ENCODE measurements around the gene TCF25.
A peak's percentile ranks its signal among the peaks of the same experiment; 100 is the strongest.
"Not testable (repeated sequence)": the region's sequence is repeated elsewhere in the genome, so short reads cannot be mapped to it uniquely, and the experiment has no call there.

Gene TCF25

GRCh38 chr16:89921702-89922476 is 48.5 kb downstream of the TCF25 start:
- peak; percentile 39 to 53 for DNase-seq

- peak; percentile 61 to 64 for DNase-seq
These were observed 49.1 kb downstream of the TCF25 start for GRCh38 chr16:89922477-89922883.

- DNase-seq = peak; percentile 67 to 74
These were observed 49.7 kb downstream of the TCF25 start, which contains the start of gene TUBB3 for GRCh38 chr16:89922884-89923639. TUBB3 (plus strand) TSS chr16:89923342; CDS start chr16:89923402, 60 bp downstream.

- no peak for DNase-seq
These were observed 50.4 kb downstream of the TCF25 start for GRCh38 chr16:89923640-89924296.

GRCh38 chr16:89924297-89924924 is 51.0 kb downstream of the TCF25 start:
- DNase-seq = peak in 1 of 2 experiments; percentile 45

- no peak for DNase-seq
These were observed 51.5 kb downstream of the TCF25 start for GRCh38 chr16:89924925-89925307.

- DNase-seq = no peak
These were observed 52.2 kb downstream of the TCF25 start for GRCh38 chr16:89925596-89926079.

- no peak for DNase-seq
These were observed 58.0 kb downstream of the TCF25 start for GRCh38 chr16:89931305-89931896.

GRCh38 chr16:89931964-89932363 is 58.6 kb downstream of the TCF25 start:
- no peak for DNase-seq

GRCh38 chr16:89934019-89934418 is 60.6 kb downstream of the TCF25 start:
- DNase-seq = not testable (repeated sequence)

- no peak for DNase-seq
These were observed 61.5 kb downstream of the TCF25 start for GRCh38 chr16:89934611-89935553.

GRCh38 chr16:89935620-89936019 is 62.2 kb downstream of the TCF25 start:
- DNase-seq = not testable (repeated sequence)

GRCh38 chr16:89936034-89936433 is 62.6 kb downstream of the TCF25 start:
- no peak for DNase-seq

- no peak for DNase-seq
These were observed 63.1 kb downstream of the TCF25 start for GRCh38 chr16:89936508-89936907.

GRCh38 chr16:89936981-89937380 is 63.6 kb downstream of the TCF25 start:
- no peak for DNase-seq

GRCh38 chr16:89938175-89938885 is 64.9 kb downstream of the TCF25 start:
- DNase-seq = no peak

- no peak for DNase-seq
These were observed 71.4 kb downstream of the TCF25 start for GRCh38 chr16:89944773-89945172.

GRCh38 chr16:89945654-89946053 is 72.3 kb downstream of the TCF25 start:
- DNase-seq = no peak

GRCh38 chr16:89946515-89946914 is 73.1 kb downstream of the TCF25 start:
- no peak for DNase-seq

- DNase-seq = peak; percentile 21 to 29
These were observed 75.8 kb downstream of the TCF25 start for GRCh38 chr16:89949121-89949742.
